Measurements from ENCODE around the gene MYOM3. TPM values are rescaled to one million over a fixed set of nuclear protein-coding genes. Genes with fewer than 3 reads are reported as not detected.
A peak's percentile ranks its signal among the peaks of the same experiment; 100 is the strongest.

Gene MYOM3
- total RNA-seq, 1 experiment from 2014 or later, result 31.5 TPM

GRCh38 chr1:24089027-24089742 lies 22.8 kb downstream of the MYOM3 start:
- in situ Hi-C loops (cut with HindIII; ENCODE audit: low pct_unique_long_range_greater_than_20kb, low sequenced_read_pairs), result no loop called here
- no peak for DNase-seq (ENCODE audit: low read depth)

DNA sequence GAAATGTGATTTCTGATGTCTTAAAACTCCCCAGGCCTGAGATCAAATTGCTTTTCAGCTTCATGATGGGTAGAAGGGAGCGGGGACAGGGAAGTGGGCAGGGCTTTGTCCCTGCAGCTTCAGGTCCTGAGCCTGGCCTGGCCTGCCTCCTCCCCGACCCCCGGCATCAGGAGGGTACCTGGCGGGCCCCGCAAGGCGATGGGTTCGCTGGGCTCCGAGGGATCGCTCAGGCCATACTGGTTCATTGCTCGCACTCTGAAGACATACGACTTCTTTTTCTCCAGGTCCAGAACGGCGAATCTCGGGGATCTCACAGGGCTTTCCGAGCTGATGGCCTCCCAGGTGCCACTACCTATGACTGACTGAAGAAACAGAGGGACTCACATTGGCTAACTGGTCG lies 25.5 kb downstream of the MYOM3 start:
- in situ Hi-C loops (cut with HindIII; ENCODE audit: low pct_unique_long_range_greater_than_20kb, low sequenced_read_pairs), result no loop called here

DNA sequence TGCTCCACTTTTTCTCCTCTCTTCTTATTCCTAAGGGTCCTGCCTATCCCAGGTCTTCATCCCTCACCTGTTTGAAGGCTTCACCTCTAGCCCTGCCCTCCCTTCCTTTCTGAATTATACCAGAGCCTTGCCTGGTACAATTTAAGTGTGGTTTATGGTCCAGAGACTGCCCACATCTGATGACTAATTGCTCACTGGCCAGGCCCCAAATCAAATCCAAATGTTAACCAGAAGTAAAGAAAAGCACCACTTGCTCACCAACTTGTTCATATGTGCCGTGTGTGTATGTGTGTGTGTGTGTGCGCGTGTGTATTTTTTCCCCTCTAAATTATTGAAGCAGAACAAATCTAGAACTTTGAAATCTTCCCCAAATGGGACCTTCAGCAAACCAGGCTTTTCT lies 26.4 kb downstream of the MYOM3 start:
- in situ Hi-C loops (cut with HindIII; ENCODE audit: low pct_unique_long_range_greater_than_20kb, low sequenced_read_pairs), result no loop called here
- DNase-seq (ENCODE audit: low read depth), result no peak

More for the DNA sequence above, 25.5 kb downstream of the MYOM3 start:
- no peak for DNase-seq (ENCODE audit: low read depth)

DNA sequence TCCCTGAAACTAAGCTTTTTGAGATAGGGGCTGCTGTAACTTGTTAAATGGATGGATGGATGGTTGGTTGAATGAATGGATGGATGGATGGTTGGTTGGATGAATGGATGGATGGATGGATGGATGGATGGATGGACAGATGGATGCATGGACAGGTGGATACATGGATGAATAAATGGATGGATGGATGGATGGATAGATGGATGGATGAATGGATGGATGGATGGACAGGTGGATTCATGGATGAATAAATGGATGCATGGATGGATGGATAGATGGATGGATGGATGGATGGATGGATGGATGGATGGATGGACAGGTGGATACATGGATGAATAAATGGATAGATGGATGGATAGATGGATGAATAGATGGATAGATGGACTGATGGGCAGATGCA lies 26.9 kb downstream of the MYOM3 start:
- in situ Hi-C loops (cut with HindIII; ENCODE audit: low pct_unique_long_range_greater_than_20kb, low sequenced_read_pairs), result no loop called here
- no peak for DNase-seq (ENCODE audit: low read depth)

GRCh38 chr1:24084050-24084449 lies 27.9 kb downstream of the MYOM3 start:
- in situ Hi-C loops (cut with HindIII; ENCODE audit: low pct_unique_long_range_greater_than_20kb, low sequenced_read_pairs), result no loop called here

GRCh38 chr1:24082372-24082771 lies 29.6 kb downstream of the MYOM3 start:
- no peak for DNase-seq (ENCODE audit: low read depth)
- in situ Hi-C loops (cut with HindIII; ENCODE audit: low pct_unique_long_range_greater_than_20kb, low sequenced_read_pairs), result no loop called here

More at GRCh38 chr1:24084050-24084449, 27.9 kb downstream of the MYOM3 start:
- DNase-seq (ENCODE audit: low read depth), result no peak

- DNase-seq (ENCODE audit: low read depth), result no peak
- in situ Hi-C loops (cut with HindIII; ENCODE audit: low pct_unique_long_range_greater_than_20kb, low sequenced_read_pairs), result no loop called here
These were observed 30.7 kb downstream of the MYOM3 start for GRCh38 chr1:24081190-24081589.

- in situ Hi-C loops (cut with HindIII; ENCODE audit: low pct_unique_long_range_greater_than_20kb, low sequenced_read_pairs), result no loop called here
- no peak for DNase-seq (ENCODE audit: low read depth)
These were observed 31.8 kb downstream of the MYOM3 start for GRCh38 chr1:24080131-24080530.

DNA sequence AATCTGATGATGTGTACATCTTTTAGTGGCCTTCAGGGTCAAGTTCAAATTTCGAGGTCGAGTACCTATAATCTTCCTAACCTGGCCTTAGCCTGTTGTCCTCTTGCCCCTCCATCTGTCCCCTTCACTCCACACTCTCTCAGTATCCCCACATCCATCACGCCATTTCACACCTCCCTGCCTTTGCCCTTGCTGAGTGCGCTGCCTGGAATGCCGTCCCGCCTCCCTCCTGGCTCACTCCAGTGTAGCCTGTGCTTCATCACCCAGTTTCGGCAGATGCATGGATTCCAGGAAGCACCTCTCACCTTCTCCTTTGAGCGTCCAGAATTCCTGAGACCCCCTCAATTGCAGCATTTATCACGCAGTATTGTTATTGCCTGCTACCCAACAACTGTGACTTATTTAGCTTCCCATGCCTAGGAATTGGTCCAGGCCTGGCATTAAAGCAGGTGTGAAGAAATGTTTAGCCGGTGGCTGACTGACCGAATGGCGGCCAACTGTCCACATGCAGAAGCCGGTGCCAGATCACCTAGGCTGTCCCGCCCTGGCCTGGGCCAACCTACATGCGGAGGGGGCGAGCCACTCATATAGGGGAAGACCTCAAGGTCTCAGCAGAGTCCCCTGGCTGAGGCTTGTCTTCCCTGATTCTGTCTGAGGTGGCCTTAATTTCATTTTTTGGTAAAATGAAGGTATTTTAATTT lies 34.5 kb downstream of the MYOM3 start:
- in situ Hi-C loops (cut with HindIII; ENCODE audit: low pct_unique_long_range_greater_than_20kb, low sequenced_read_pairs), result no loop called here
- no peak for DNase-seq (ENCODE audit: low read depth)

- DNase-seq (ENCODE audit: low read depth), result no peak
- in situ Hi-C loops (cut with HindIII; ENCODE audit: low pct_unique_long_range_greater_than_20kb, low sequenced_read_pairs), result no loop called here
These were observed 36.0 kb downstream of the MYOM3 start for GRCh38 chr1:24075946-24076345.

GRCh38 chr1:24075590-24075854 lies 36.4 kb downstream of the MYOM3 start:
- in situ Hi-C loops (cut with HindIII; ENCODE audit: low pct_unique_long_range_greater_than_20kb, low sequenced_read_pairs), result no loop called here
- no peak for DNase-seq (ENCODE audit: low read depth)

DNA sequence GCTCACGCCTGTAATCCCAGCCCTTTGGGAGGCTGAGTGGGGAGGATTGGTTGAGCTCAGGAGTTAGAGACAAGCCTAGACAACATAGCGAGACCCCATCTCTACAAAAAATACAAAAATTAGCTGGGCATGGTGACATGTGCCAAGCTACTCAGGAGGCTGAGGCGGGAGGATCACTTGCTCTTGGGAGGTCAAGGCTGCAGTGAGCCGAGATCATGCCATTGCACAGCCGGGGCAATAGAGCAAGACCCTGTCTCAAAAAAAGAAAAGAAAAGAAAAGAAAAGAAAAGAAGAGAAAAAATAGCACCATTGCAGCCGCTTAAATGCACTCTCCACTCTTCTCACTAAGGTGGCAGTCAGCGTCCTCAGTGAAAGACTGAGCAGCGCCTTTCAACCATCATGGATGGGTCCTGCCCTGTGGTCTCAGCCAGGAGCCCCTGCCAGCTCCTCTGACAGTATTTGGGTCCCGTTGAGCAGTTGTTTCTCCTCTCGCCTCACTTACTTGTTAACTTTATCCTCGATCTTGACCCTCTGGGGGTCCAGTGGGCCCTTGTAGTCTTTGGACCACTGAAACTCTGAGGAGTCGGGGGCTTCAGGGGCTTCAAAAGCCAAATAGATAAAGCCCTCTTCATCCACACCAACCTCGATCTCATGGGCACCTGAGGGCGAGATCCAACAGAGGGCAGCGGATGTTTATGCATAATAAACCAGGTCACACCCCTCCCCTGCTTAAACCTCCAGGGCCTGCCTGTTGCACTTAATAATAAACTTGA lies 36.9 kb downstream of the MYOM3 start:
- peak; percentile 4 for DNase-seq (ENCODE audit: low read depth)
- in situ Hi-C loops (cut with HindIII; ENCODE audit: low pct_unique_long_range_greater_than_20kb, low sequenced_read_pairs), result no loop called here

- DNase-seq (ENCODE audit: low read depth), result no peak
- in situ Hi-C loops (cut with HindIII; ENCODE audit: low pct_unique_long_range_greater_than_20kb, low sequenced_read_pairs), result no loop called here
These were observed 37.7 kb downstream of the MYOM3 start for GRCh38 chr1:24074196-24074595.

DNA sequence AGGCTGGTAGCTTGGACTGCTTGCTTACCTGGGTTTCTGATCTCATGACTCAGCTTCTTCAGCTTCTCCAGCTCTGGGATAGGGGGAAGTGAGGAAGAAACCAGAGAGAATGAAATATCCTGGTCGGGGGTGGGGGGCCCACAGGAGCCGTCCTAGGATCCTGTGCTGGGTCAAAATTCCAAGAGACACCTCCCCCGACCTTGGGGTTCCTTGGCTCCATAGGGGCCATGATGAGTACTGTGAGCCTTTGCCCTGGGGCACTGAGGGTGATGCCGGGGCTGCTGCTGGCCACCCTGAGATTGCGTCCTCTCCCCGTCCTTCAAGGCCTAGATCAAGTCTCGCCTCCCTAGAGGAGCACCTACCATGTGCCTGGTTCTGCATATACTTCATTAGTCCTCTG lies 40.0 kb downstream of the MYOM3 start:
- DNase-seq (ENCODE audit: low read depth), result no peak
- in situ Hi-C loops (cut with HindIII; ENCODE audit: low pct_unique_long_range_greater_than_20kb, low sequenced_read_pairs), result no loop called here

DNA sequence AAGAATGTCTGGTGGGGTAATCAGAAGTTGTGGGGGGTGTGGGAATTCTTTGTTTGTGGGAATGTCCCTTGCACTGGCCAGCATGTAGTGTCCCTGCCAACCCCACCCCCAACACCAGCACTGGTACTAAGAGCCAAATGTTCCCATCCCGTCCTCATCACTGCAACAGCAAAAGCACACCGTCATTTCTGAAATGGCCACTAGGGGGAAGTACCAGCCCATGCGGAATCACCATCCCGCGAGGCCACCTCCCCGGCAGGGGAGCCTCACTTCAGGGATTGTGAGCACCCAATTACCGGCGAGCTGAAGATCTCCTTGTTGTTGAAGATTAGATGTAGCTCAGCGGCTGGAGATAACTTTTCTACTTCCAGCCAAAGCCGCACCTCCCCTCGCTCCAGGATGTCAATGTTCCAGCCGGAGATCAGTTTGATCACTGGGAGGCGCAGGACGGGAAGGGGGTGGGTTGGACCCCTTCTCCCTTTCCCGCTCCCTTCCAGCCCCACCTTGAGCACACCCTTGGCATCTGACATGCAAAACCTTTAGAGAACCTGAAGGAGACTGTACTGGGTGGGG lies 41.0 kb downstream of the MYOM3 start:
- peak; percentile 68 for DNase-seq (ENCODE audit: low read depth)
- in situ Hi-C loops (cut with HindIII; ENCODE audit: low pct_unique_long_range_greater_than_20kb, low sequenced_read_pairs), result no loop called here

DNA sequence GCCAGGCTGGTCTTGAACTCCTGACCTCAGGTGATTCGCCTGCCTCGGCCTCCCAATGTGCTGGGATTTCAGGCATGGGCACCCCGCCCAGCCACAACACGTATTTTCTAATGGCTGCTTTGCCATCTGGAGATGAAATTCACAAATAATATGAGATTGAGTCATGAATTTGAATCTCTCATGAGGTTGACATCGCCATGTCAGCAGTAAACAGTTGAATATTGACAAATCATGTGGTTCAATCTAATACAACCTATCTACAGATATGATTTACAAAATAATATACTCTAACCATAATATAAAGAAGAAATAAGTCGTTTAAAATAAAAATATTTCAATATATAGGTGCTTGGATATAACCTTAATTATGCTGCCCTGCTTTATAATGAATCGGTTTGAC lies 42.1 kb downstream of the MYOM3 start:
- in situ Hi-C loops (cut with HindIII; ENCODE audit: low pct_unique_long_range_greater_than_20kb, low sequenced_read_pairs), result no loop called here
- DNase-seq (ENCODE audit: low read depth), result no peak

GRCh38 chr1:24067978-24068377 lies 44.0 kb downstream of the MYOM3 start:
- DNase-seq (ENCODE audit: low read depth), result no peak
- in situ Hi-C loops (cut with HindIII; ENCODE audit: low pct_unique_long_range_greater_than_20kb, low sequenced_read_pairs), result no loop called here

DNA sequence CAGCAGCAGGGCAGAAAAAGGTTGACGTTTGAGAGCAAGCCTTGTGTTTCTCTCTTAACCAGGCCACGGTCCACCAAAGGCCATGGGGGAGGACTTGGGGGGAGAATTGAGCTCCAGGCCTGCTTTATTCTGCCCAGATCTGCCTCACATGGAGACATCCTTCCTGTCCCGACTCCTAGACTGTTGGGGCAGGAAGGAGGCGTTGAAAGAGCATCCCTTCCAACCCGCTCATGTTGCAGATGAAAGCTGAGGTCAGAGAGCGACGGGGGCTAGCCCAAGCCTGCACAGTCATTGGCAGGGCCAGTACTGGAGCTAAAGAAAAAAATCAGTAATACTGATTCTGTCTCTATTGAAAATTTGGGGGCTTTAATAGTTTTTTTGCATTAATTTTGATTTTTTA lies 46.6 kb downstream of the MYOM3 start:
- in situ Hi-C loops (cut with HindIII; ENCODE audit: low pct_unique_long_range_greater_than_20kb, low sequenced_read_pairs), result no loop called here
- no peak for DNase-seq (ENCODE audit: low read depth)

- no peak for DNase-seq (ENCODE audit: low read depth)
- in situ Hi-C loops (cut with HindIII; ENCODE audit: low pct_unique_long_range_greater_than_20kb, low sequenced_read_pairs), result no loop called here
These were observed 49.7 kb downstream of the MYOM3 start for GRCh38 chr1:24062221-24062620.

Data from Caki2 (cell line).